HCT116 (cell line): ENCODE results near the gene ECM1.

ENCODE experiments used
- CBX3 ChIP-seq: IDR thresholded peaks from 2 replicates; pipeline ENCODE4 v1.6.1; 2012; ENCODE audit warnings: low read depth
- CTCF ChIP-seq, 3 experiments: fragments of 200-600 bp in 1 of 3; sonication (generic) in 1 of 3; IDR thresholded peaks in 2 of 3; conservative IDR thresholded peaks in 1 of 3; 2 replicates each; pipeline ENCODE4 v1.5.1; 2012 to 2017; ENCODE audit warnings: low read depth in 2 of 3, low read length in 2 of 3, antibody characterized with exemption in 1 of 3, borderline replicate concordance in 1 of 3, control low read depth in 1 of 3, mild to moderate bottlenecking in 1 of 3, mixed read lengths in 1 of 3, mixed run types in 1 of 3, moderate library complexity in 1 of 3; ENCODE audit not compliant: insufficient read depth in 1 of 3
- ELF1 ChIP-seq: IDR thresholded peaks from 2 replicates; pipeline ENCODE4 v1.6.1; 2012; ENCODE audit warnings: low read depth, borderline replicate concordance
- EZH2 ChIP-seq: fragments of 200-600 bp; sonication (generic); IDR thresholded peaks from 2 replicates; pipeline ENCODE4 v1.6.1; 2017; ENCODE audit warnings: antibody characterized with exemption, mixed run types
- JUND ChIP-seq: IDR thresholded peaks from 2 replicates; pipeline ENCODE4 v1.6.1; 2012
- POLR2A ChIP-seq: IDR thresholded peaks from 2 replicates; pipeline ENCODE4 v1.7.0; 2011; ENCODE audit warnings: borderline replicate concordance; ENCODE audit not compliant: insufficient read depth, insufficient read length; ENCODE audit errors: extremely low read depth
- POLR2AphosphoS5 ChIP-seq: IDR thresholded peaks from 2 replicates; pipeline ENCODE4 v1.6.1; 2011; ENCODE audit warnings: mild to moderate bottlenecking, low read depth, low read length, moderate library complexity
- TF ChIP-seq, protein P1 (sequence below): IDR thresholded peaks from 2 replicates; pipeline ENCODE4 v1.6.1; 2011; ENCODE audit warnings: mild to moderate bottlenecking, low read length, moderate library complexity; ENCODE audit not compliant: insufficient replicate concordance; ENCODE audit errors: extremely low read depth
- TF ChIP-seq, protein P2 (sequence below): IDR thresholded peaks from 2 replicates; pipeline ENCODE4 v1.6.1; 2012

DNA sequence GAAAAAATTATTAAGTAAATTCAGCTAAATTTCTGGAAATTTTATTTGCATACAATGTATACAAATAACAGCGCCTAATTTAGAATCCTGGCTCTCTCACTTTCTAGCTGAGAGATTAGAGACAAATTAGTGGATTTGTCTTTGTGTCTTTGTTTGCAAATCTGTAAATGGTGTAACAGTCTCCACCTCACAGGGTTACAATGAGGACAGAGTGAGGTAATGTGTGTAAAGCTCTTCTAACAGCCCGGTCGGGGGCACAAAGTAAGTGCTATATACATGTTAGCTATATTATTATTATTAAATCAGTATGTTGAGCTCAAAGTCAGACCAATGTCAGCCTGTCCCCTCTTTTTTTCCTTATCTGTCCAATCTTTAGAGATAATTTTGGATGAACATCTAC is 36.3 kb downstream of the ECM1 start:
- TF ChIP-seq POLR2AphosphoS5 = no peak
- no peak for TF ChIP-seq CBX3
- no peak for TF ChIP-seq POLR2A
- TF ChIP-seq EZH2 = no peak
- no peak for TF ChIP-seq CTCF (IDR thresholded peaks at IDR 0.05 in 2 of 3, conservative IDR thresholded peaks at IDR 0.05 in 1 of 3; ENCODE audit: borderline replicate concordance in 1 of 3, insufficient read depth in 1 of 3, low read depth in 2 of 3, low read length in 2 of 3)
- TF ChIP-seq JUND = no peak
- TF ChIP-seq, protein P1, sequence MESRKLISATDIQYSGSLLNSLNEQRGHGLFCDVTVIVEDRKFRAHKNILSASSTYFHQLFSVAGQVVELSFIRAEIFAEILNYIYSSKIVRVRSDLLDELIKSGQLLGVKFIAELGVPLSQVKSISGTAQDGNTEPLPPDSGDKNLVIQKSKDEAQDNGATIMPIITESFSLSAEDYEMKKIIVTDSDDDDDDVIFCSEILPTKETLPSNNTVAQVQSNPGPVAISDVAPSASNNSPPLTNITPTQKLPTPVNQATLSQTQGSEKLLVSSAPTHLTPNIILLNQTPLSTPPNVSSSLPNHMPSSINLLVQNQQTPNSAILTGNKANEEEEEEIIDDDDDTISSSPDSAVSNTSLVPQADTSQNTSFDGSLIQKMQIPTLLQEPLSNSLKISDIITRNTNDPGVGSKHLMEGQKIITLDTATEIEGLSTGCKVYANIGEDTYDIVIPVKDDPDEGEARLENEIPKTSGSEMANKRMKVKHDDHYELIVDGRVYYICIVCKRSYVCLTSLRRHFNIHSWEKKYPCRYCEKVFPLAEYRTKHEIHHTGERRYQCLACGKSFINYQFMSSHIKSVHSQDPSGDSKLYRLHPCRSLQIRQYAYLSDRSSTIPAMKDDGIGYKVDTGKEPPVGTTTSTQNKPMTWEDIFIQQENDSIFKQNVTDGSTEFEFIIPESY = no peak
- TF ChIP-seq ELF1 = no peak
- TF ChIP-seq, protein P2, sequence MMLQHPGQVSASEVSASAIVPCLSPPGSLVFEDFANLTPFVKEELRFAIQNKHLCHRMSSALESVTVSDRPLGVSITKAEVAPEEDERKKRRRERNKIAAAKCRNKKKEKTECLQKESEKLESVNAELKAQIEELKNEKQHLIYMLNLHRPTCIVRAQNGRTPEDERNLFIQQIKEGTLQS = no peak
